SK-N-SH treated with all-trans-retinoic acid at 6 μM for 48 hours (cell line): Measurements from ENCODE around the gene TAX1BP1.

ENCODE experiments used
- ESRRG ChIP-seq: fragments of 250-450 bp; sonication (Bioruptor Pico); IDR thresholded peaks from 2 replicates; pipeline ENCODE4 v1.6.1; 2021; ENCODE audit warnings: mild to moderate bottlenecking
- TCF4 ChIP-seq: fragments of 250-450 bp; sonication (Bioruptor Pico); IDR thresholded peaks from 2 replicates; pipeline ENCODE4 v1.8.0; 2021; ENCODE audit warnings: mild to moderate bottlenecking, moderate library complexity, borderline replicate concordance
- ZFP3 ChIP-seq: fragments of 250-450 bp; sonication (Bioruptor Pico); IDR thresholded peaks from 2 replicates; pipeline ENCODE4 v1.5.0; 2020; ENCODE audit warnings: mild to moderate bottlenecking, moderate library complexity
- ZNF70 ChIP-seq: fragments of 450-650 bp; formaldehyde crosslinking; IDR thresholded peaks from 2 replicates; pipeline ENCODE4 v1.5.0; 2020; ENCODE audit warnings: mild to moderate bottlenecking, moderate library complexity

DNA sequence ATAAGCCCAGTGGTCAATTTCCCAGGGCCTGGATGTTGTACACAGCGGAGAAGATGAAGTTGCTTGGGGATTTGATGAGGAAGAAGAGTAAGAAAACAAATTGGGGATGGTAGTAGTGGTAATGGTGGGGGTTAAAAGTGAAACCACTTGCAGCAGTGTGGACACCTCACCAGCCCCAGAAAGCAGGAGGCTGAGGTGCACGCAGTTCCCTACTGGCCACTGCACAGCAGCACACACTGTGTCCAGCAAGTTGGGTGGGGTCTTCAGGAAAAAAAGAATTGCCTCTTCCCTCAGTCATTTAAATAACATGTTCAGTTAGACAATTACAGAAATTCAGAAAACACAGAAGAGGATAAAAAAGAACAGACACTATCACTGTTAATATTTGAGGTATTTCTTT, 96.6 kb downstream of the TAX1BP1 start:
- no peak for TF ChIP-seq ESRRG (CRISPR knock-in tag)
- TF ChIP-seq ZFP3 (CRISPR knock-in tag), result no peak
- TF ChIP-seq TCF4, result no peak
- TF ChIP-seq ZNF70 (CRISPR knock-in tag), result no peak
